Activated CD4-positive, alpha-beta memory T cell treated with anti-CD3 and anti-CD28 coated beads, Interleukin-2, amount 10 ng/mL, durations not matched to agents 7 days and 5 days (primary cell): ENCODE results near the gene IQSEC3. TPM values are rescaled to one million over a fixed set of nuclear protein-coding genes. Genes with fewer than 3 reads are reported as not detected.

Experiments
- CTCF ChIA-PET: fragments of 350-600 bp; sonication (Branson Sonifier 250); formaldehyde crosslinking; loops from one replicate; lab custom pipeline; 2021; ENCODE audit warnings: antibody characterized with exemption, inconsistent platforms; lab: Charles Lee
- POLR2A ChIA-PET: fragments of 350-600 bp; sonication (Branson Sonifier 250); formaldehyde crosslinking; loops from one replicate; lab custom pipeline; 2021; ENCODE audit warnings: antibody characterized with exemption; lab: Charles Lee
- DNase-seq: peaks from one replicate; pipeline ENCODE4 v3.0.0-alpha.2; 2020
- H3K27ac Mint-ChIP-seq: one replicate; pipeline ENCODE4 v1.8.0; 2021; ENCODE audit warnings: mild to moderate bottlenecking, mixed read lengths
- H3K27me3 Mint-ChIP-seq: one replicate; pipeline ENCODE4 v1.8.0; 2021; ENCODE audit warnings: mixed read lengths
- H3K36me3 Mint-ChIP-seq: one replicate; pipeline ENCODE4 v1.8.0; 2021; ENCODE audit warnings: low read depth, mixed read lengths
- H3K4me1 Mint-ChIP-seq: one replicate; pipeline ENCODE4 v1.8.0; 2021; ENCODE audit warnings: mixed read lengths
- H3K4me3 Mint-ChIP-seq: one replicate; pipeline ENCODE4 v1.8.0; 2021; ENCODE audit warnings: mild to moderate bottlenecking, mixed read lengths
- H3K9me3 Mint-ChIP-seq: one replicate; pipeline ENCODE4 v1.8.0; 2021; ENCODE audit warnings: mixed read lengths
- total RNA-seq, 2 experiments: library from RNA; stranded (reverse); gene quantifications; one replicate each; pipeline ENCODE4 v1.2.3, GENCODE V29; 2021

Gene IQSEC3
- total RNA-seq, 2 experiments from 2014 or later, result 0.10 to 0.33 TPM

- Mint-ChIP-seq H3K4me3 (no peak overlapping the region), H3K27ac (no peak overlapping the region), H3K36me3 (no peaks in the 10 kb centered on the region), H3K27me3 (peaks cover 2% of the 10 kb centered on the region), H3K4me1 (peaks cover 4% of the 10 kb centered on the region), H3K9me3 (no peaks in the 10 kb centered on the region)
- no peak for DNase-seq
- CTCF ChIA-PET, result no interaction called here
- POLR2A ChIA-PET, result no interaction called here
Observed at GRCh38 chr12:148676-149416, 82.3 kb downstream of the IQSEC3 start.

- H3K36me3 Mint-ChIP-seq, result no peaks in the 10 kb centered on the region
- no peaks in the 10 kb centered on the region for H3K9me3 Mint-ChIP-seq
- H3K4me3 Mint-ChIP-seq, result no peak overlapping the region
- no peak for DNase-seq
- H3K27ac Mint-ChIP-seq, result no peak overlapping the region
- no peaks in the 10 kb centered on the region for H3K4me1 Mint-ChIP-seq
- peaks cover 2% of the 10 kb centered on the region for H3K27me3 Mint-ChIP-seq
- ChIA-PET POLR2A (no interaction called here), CTCF (no interaction called here)
Observed at GRCh38 chr12:151579-151978, 85.0 kb downstream of the IQSEC3 start.

- H3K4me3 Mint-ChIP-seq, result no peak overlapping the region
- peaks cover 2% of the 10 kb centered on the region for H3K27me3 Mint-ChIP-seq
- POLR2A ChIA-PET, result no interaction called here
- CTCF ChIA-PET, result interaction anchor here (1.3 kb wide), 1 partner anchor 8 kb away, joined by 3 read pairs; no protein-coding TSS in a partner anchor
- no peaks in the 10 kb centered on the region for H3K36me3 Mint-ChIP-seq
- no peaks in the 10 kb centered on the region for H3K4me1 Mint-ChIP-seq
- no peak overlapping the region for H3K27ac Mint-ChIP-seq
- H3K9me3 Mint-ChIP-seq, result no peaks in the 10 kb centered on the region
- DNase-seq, result no peak
Observed at GRCh38 chr12:152440-152839, 85.9 kb downstream of the IQSEC3 start.

- POLR2A ChIA-PET, result no interaction called here
- Mint-ChIP-seq H3K9me3 (no peaks in the 10 kb centered on the region), H3K4me1 (no peaks in the 10 kb centered on the region), H3K27ac (no peak overlapping the region), H3K4me3 (no peak overlapping the region), H3K36me3 (no peaks in the 10 kb centered on the region), H3K27me3 (peaks cover 2% of the 10 kb centered on the region)
- CTCF ChIA-PET, result interaction anchor here (0.7 to 1.3 kb wide), 2 partner anchors 9 to 21 kb away, joined by 3 read pairs; no protein-coding TSS in a partner anchor
- DNase-seq, result peak; percentile 52
Observed at GRCh38 chr12:153080-153746, 86.6 kb downstream of the IQSEC3 start.

GRCh38 chr12:154058-154457, 87.5 kb downstream of the IQSEC3 start:
- Mint-ChIP-seq H3K4me1 (no peaks in the 10 kb centered on the region), H3K27ac (no peak overlapping the region), H3K36me3 (no peaks in the 10 kb centered on the region), H3K27me3 (peaks cover 2% of the 10 kb centered on the region), H3K4me3 (no peak overlapping the region), H3K9me3 (no peaks in the 10 kb centered on the region)
- CTCF ChIA-PET, result no interaction called here
- POLR2A ChIA-PET, result no interaction called here
- no peak for DNase-seq

- Mint-ChIP-seq H3K36me3 (no peaks in the 10 kb centered on the region), H3K27ac (no peak overlapping the region), H3K4me3 (no peak overlapping the region), H3K27me3 (peaks cover 2% of the 10 kb centered on the region), H3K9me3 (no peaks in the 10 kb centered on the region), H3K4me1 (no peaks in the 10 kb centered on the region)
- ChIA-PET CTCF (no interaction called here), POLR2A (no interaction called here)
- no peak for DNase-seq
Observed at GRCh38 chr12:155006-155405, 88.4 kb downstream of the IQSEC3 start.

- Mint-ChIP-seq H3K27me3 (peaks cover under 1% of the 10 kb centered on the region), H3K27ac (no peak overlapping the region), H3K4me1 (no peaks in the 10 kb centered on the region), H3K4me3 (no peak overlapping the region), H3K9me3 (no peaks in the 10 kb centered on the region), H3K36me3 (no peaks in the 10 kb centered on the region)
- ChIA-PET CTCF (no interaction called here), POLR2A (no interaction called here)
- DNase-seq, result no peak
Observed at GRCh38 chr12:155646-156045, 89.1 kb downstream of the IQSEC3 start.

- POLR2A ChIA-PET, result no interaction called here
- no peaks in the 10 kb centered on the region for H3K9me3 Mint-ChIP-seq
- H3K27me3 Mint-ChIP-seq, result no peaks in the 10 kb centered on the region
- H3K27ac Mint-ChIP-seq, result no peak overlapping the region
- H3K36me3 Mint-ChIP-seq, result no peaks in the 10 kb centered on the region
- DNase-seq, result no peak
- CTCF ChIA-PET, result no interaction called here
- no peak overlapping the region for H3K4me3 Mint-ChIP-seq
- H3K4me1 Mint-ChIP-seq, result no peaks in the 10 kb centered on the region
Observed at GRCh38 chr12:156945-157344, 90.4 kb downstream of the IQSEC3 start.

- H3K4me1 Mint-ChIP-seq, result no peaks in the 10 kb centered on the region
- no peak overlapping the region for H3K4me3 Mint-ChIP-seq
- ChIA-PET POLR2A (no interaction called here), CTCF (no interaction called here)
- DNase-seq, result no peak
- no peaks in the 10 kb centered on the region for H3K27me3 Mint-ChIP-seq
- H3K27ac Mint-ChIP-seq, result no peak overlapping the region
- no peaks in the 10 kb centered on the region for H3K9me3 Mint-ChIP-seq
- no peaks in the 10 kb centered on the region for H3K36me3 Mint-ChIP-seq
Observed at GRCh38 chr12:157644-158043, 91.1 kb downstream of the IQSEC3 start.

GRCh38 chr12:159156-159782, 92.7 kb downstream of the IQSEC3 start:
- Mint-ChIP-seq H3K36me3 (no peaks in the 10 kb centered on the region), H3K4me3 (no peak overlapping the region), H3K4me1 (no peaks in the 10 kb centered on the region), H3K27ac (no peak overlapping the region), H3K27me3 (no peaks in the 10 kb centered on the region), H3K9me3 (no peaks in the 10 kb centered on the region)
- ChIA-PET POLR2A (no interaction called here), CTCF (no interaction called here)
- DNase-seq, result no peak

GRCh38 chr12:160858-161257, 94.3 kb downstream of the IQSEC3 start:
- no peaks in the 10 kb centered on the region for H3K27me3 Mint-ChIP-seq
- H3K9me3 Mint-ChIP-seq, result no peaks in the 10 kb centered on the region
- no peak overlapping the region for H3K27ac Mint-ChIP-seq
- no peaks in the 10 kb centered on the region for H3K4me1 Mint-ChIP-seq
- POLR2A ChIA-PET, result no interaction called here
- H3K36me3 Mint-ChIP-seq, result no peaks in the 10 kb centered on the region
- CTCF ChIA-PET, result no interaction called here
- H3K4me3 Mint-ChIP-seq, result no peak overlapping the region
- DNase-seq, result no peak

- ChIA-PET POLR2A (no interaction called here), CTCF (no interaction called here)
Observed at GRCh38 chr12:161823-162222, 95.3 kb downstream of the IQSEC3 start.

GRCh38 chr12:162467-163307, 96.1 kb downstream of the IQSEC3 start:
- Mint-ChIP-seq H3K27ac (no peak overlapping the region), H3K9me3 (no peaks in the 10 kb centered on the region), H3K4me1 (no peaks in the 10 kb centered on the region), H3K27me3 (no peaks in the 10 kb centered on the region), H3K4me3 (no peak overlapping the region), H3K36me3 (no peaks in the 10 kb centered on the region)
- POLR2A ChIA-PET, result no interaction called here
- no peak for DNase-seq
- CTCF ChIA-PET, result no interaction called here

More at GRCh38 chr12:161823-162222, 95.3 kb downstream of the IQSEC3 start:
- Mint-ChIP-seq H3K4me3 (no peak overlapping the region), H3K4me1 (no peaks in the 10 kb centered on the region), H3K27ac (no peak overlapping the region), H3K9me3 (no peaks in the 10 kb centered on the region), H3K27me3 (no peaks in the 10 kb centered on the region), H3K36me3 (no peaks in the 10 kb centered on the region)
- DNase-seq, result no peak
